Smooth muscle cell (in vitro differentiated cells): Measurements from ENCODE around the gene CYP2U1. TPM values are rescaled to one million over a fixed set of nuclear protein-coding genes. Genes with fewer than 3 reads are reported as not detected.

Experiments used
- DNase-seq: peaks from one replicate; lab custom pipeline; 2025; ENCODE audit not compliant: unreplicated experiment; lab: John Stamatoyannopoulos, UW
- H2AFZ ChIP-seq: fragments of 200-600 bp; sonication (generic); 2 replicates; pipeline ENCODE4 v1.6.0; 2016; ENCODE audit warnings: antibody characterized with exemption, low read depth, mild to moderate bottlenecking
- H3F3A ChIP-seq: fragments of 200-600 bp; sonication (generic); 2 replicates; pipeline ENCODE4 v1.6.0; 2017; ENCODE audit warnings: antibody characterized with exemption, low read depth
- H3K27ac ChIP-seq: fragments of 200-600 bp; sonication (generic); 2 replicates; pipeline ENCODE4 v1.5.1; 2016; ENCODE audit warnings: low read depth, mild to moderate bottlenecking
- H3K27me3 ChIP-seq: fragments of 200-600 bp; sonication (generic); 2 replicates; pipeline ENCODE4 v1.6.1; 2016; ENCODE audit warnings: low read depth, mild to moderate bottlenecking
- H3K36me3 ChIP-seq: fragments of 200-600 bp; sonication (generic); 2 replicates; pipeline ENCODE4 v1.5.1; 2016; ENCODE audit warnings: low read depth
- H3K4me1 ChIP-seq: fragments of 200-600 bp; sonication (generic); 2 replicates; pipeline ENCODE4 v1.5.1; 2016; ENCODE audit warnings: low read depth
- H3K4me2 ChIP-seq: fragments of 200-600 bp; sonication (generic); 2 replicates; pipeline ENCODE4 v1.6.0; 2016; ENCODE audit warnings: mild to moderate bottlenecking
- H3K4me3 ChIP-seq: fragments of 200-600 bp; sonication (generic); 2 replicates; pipeline ENCODE4 v1.5.1; 2016; ENCODE audit warnings: mild to moderate bottlenecking
- H3K79me2 ChIP-seq: fragments of 200-600 bp; sonication (generic); 2 replicates; pipeline ENCODE4 v1.6.0; 2016; ENCODE audit warnings: low read depth, mild to moderate bottlenecking
- H3K9ac ChIP-seq: fragments of 200-600 bp; sonication (generic); 2 replicates; pipeline ENCODE4 v1.6.0; 2016; ENCODE audit warnings: low read depth
- H3K9me3 ChIP-seq: fragments of 200-600 bp; sonication (generic); replicated peaks from 2 replicates; pipeline ENCODE4 v1.5.1; 2016; ENCODE audit warnings: low read depth
- H4K20me1 ChIP-seq: fragments of 200-600 bp; sonication (generic); 2 replicates; pipeline ENCODE4 v1.6.0; 2016; ENCODE audit warnings: low read depth
- WGBS: methylation state at CpG from one replicate; pipeline ENCODE4 v1.1.7; 2016; ENCODE audit warnings: low lambda C conversion rate; 5-methylcytosine and 5-hydroxymethylcytosine counted together
- polyA plus RNA-seq: library from polyadenylated mRNA; unstranded; fragments of >200 nt; fragmentation: Nextera tagmentation; extraction: Ambion mirVana; gene quantifications from 2 replicates; pipeline ENCODE4 v1.2.1, GENCODE V29; 2016
- total RNA-seq: library from RNA; depleted of rRNA; stranded (reverse); fragments of >200 nt; gene quantifications from 2 replicates; pipeline ENCODE4 v1.2.3, GENCODE V29; 2014
- TF ChIP-seq, protein P1 (sequence below): fragments of 200-600 bp; sonication (generic); IDR thresholded peaks from 2 replicates; pipeline ENCODE4 v1.5.1; 2017; ENCODE audit warnings: borderline replicate concordance, mild to moderate bottlenecking, antibody characterized with exemption; ENCODE audit not compliant: insufficient read depth, poor library complexity, severe bottlenecking

The CYP2U1 gene
- total and polyA plus RNA-seq, 2 experiments from 2014 or later = 1.9 to 4.4 TPM

DNA sequence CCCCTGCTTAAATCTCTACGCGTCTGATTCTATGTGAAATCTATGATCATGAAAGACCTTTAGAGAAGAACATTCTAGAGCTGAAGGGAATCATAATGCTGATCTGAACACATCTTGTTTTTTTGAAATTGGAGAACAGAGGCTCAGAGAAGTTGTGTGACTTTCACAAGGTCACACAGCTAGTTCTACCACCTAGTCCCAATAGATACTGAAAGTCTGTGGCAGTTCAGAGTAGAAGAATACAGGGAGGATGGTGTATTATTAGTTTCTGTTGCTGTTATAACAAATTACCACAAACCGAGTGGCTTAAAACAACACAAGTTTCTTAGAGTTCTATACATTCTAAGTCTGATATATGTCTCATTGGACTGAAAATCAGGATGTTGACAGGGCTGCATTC lies 14.5 kb downstream of the CYP2U1 start:
- H4K20me1 ChIP-seq = no peaks in the 10 kb centered on the region
- no peak overlapping the region for H2AFZ ChIP-seq
- no peaks in the 10 kb centered on the region for H3K27me3 ChIP-seq
- H3K27ac ChIP-seq = no peak overlapping the region
- H3K9ac ChIP-seq = no peak overlapping the region
- no peaks in the 10 kb centered on the region for H3K79me2 ChIP-seq
- H3K4me1 ChIP-seq = no peaks in the 10 kb centered on the region
- 98% methylated on average over 3 of the region's 3 CpGs for WGBS
- no peaks in the 10 kb centered on the region for H3K9me3 ChIP-seq
- TF ChIP-seq, protein P1, sequence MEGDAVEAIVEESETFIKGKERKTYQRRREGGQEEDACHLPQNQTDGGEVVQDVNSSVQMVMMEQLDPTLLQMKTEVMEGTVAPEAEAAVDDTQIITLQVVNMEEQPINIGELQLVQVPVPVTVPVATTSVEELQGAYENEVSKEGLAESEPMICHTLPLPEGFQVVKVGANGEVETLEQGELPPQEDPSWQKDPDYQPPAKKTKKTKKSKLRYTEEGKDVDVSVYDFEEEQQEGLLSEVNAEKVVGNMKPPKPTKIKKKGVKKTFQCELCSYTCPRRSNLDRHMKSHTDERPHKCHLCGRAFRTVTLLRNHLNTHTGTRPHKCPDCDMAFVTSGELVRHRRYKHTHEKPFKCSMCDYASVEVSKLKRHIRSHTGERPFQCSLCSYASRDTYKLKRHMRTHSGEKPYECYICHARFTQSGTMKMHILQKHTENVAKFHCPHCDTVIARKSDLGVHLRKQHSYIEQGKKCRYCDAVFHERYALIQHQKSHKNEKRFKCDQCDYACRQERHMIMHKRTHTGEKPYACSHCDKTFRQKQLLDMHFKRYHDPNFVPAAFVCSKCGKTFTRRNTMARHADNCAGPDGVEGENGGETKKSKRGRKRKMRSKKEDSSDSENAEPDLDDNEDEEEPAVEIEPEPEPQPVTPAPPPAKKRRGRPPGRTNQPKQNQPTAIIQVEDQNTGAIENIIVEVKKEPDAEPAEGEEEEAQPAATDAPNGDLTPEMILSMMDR = no peak
- no peaks in the 10 kb centered on the region for H3F3A ChIP-seq
- H3K36me3 ChIP-seq = no peaks in the 10 kb centered on the region
- no peak for DNase-seq
- H3K4me3 ChIP-seq = no peak overlapping the region
- no peak overlapping the region for H3K4me2 ChIP-seq

DNA sequence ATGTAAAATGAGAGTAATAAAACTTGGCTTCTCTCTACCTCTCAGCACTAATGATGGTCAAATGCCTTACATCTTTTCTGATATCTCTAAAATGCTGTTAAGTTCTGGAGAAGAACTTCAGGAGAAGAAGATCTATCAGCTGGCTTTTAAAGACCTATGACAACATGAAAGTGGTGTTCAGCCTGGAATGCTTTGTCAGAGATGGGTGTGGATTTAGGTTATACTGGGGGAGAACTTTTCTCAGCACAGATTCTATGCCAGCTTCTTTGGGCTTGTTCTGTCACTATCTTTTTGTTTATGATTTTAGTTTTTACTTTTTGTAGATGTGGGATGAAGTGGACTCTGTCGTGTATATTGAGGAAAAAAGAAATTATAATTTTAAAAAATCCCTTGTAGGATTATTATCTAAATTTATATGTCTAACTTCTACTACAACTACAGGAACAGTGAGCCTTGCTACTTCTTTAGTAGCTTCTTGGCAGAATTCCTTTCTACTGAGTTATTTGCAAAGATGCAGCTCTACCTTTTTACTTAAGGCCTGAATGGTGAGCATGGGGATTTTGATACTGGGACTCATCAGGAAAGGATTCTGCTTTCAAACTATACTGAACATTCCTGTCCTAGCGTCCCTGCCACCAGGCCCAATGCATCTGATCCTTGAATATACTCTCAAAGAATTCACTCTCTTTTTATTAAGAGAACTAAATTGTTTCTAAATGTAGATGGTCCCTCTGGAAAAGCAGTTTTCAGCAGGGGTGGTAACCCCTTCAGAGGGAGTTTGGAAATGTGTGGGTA lies 19.6 kb downstream of the CYP2U1 start:
- Histone ChIP-seq H3K27me3 (no peaks in the 10 kb centered on the region), H3K4me1 (peaks cover 3% of the 10 kb centered on the region), H4K20me1 (no peaks in the 10 kb centered on the region), H3F3A (no peaks in the 10 kb centered on the region), H3K9me3 (no peaks in the 10 kb centered on the region), H2AFZ (no peak overlapping the region), H3K36me3 (no peaks in the 10 kb centered on the region), H3K4me3 (no peak overlapping the region), H3K9ac (no peak overlapping the region), H3K27ac (peak overlapping the region; percentile 65), H3K4me2 (peak overlapping the region; percentile 66), H3K79me2 (no peaks in the 10 kb centered on the region)
- no peak for DNase-seq
- 92% methylated on average over 2 of the region's 2 CpGs for WGBS
- TF ChIP-seq, protein P1 = no peak

DNA sequence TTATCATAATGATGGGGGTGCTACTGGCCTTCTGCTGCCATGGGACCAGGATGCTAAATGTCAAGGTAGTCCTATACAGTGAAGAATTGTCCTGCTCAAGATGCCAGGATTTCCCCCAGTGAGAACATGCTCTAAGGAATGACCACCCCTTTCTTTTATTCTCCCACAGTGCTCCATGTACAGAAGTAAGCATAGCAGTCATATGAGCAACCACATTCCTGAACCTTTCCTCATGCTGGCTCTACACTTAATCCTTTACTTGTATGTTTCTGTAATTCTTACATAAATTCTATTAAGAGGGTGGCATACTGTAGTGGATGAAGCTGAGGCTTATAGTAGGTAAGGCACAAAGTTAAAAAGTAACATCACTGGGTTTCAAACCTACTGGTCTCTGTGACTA lies 20.2 kb downstream of the CYP2U1 start:
- Histone ChIP-seq H2AFZ (no peak overlapping the region), H3K27me3 (no peaks in the 10 kb centered on the region), H3K27ac (peak overlapping the region; percentile 65), H3K4me2 (peak overlapping the region; percentile 66), H4K20me1 (no peaks in the 10 kb centered on the region), H3K4me1 (peaks cover 3% of the 10 kb centered on the region), H3K79me2 (no peaks in the 10 kb centered on the region), H3K4me3 (no peak overlapping the region), H3K9me3 (no peaks in the 10 kb centered on the region), H3K36me3 (no peaks in the 10 kb centered on the region), H3F3A (no peaks in the 10 kb centered on the region), H3K9ac (no peak overlapping the region)
- DNase-seq = no peak
- TF ChIP-seq, protein P1 = no peak

DNA sequence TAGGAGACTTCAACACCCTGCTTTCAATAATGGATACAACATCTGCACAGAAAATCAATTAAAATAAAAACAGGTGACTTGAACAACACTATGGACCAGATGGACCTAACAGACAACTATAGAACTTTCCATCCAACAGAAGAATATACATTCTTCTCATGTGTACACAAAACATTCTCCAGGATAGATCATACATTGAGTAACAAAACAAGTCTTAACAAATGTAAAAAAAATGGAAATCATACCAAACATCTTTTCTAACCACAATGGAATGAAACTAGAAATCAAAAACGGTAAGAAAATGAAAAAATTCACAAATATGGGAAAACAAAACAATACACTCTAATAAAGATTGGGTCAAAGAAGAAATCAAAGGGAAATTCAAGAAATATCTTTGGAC lies 24.7 kb downstream of the CYP2U1 start:
- no peak overlapping the region for H3K4me3 ChIP-seq
- no peak overlapping the region for H3K27ac ChIP-seq
- no peak overlapping the region for H2AFZ ChIP-seq
- no peaks in the 10 kb centered on the region for H3K36me3 ChIP-seq
- H3K79me2 ChIP-seq = no peaks in the 10 kb centered on the region
- H3K27me3 ChIP-seq = no peaks in the 10 kb centered on the region
- H3K9ac ChIP-seq = no peak overlapping the region
- TF ChIP-seq, protein P1 = no peak
- H3K4me2 ChIP-seq = no peak overlapping the region
- no peaks in the 10 kb centered on the region for H3K9me3 ChIP-seq
- H3F3A ChIP-seq = no peaks in the 10 kb centered on the region
- no peak for DNase-seq
- H4K20me1 ChIP-seq = no peaks in the 10 kb centered on the region
- 95% methylated on average over 1 of the region's 1 CpG for WGBS
- H3K4me1 ChIP-seq = peaks cover 3% of the 10 kb centered on the region
